HL-60 (cell line): ENCODE data around the gene KSR1.

Source experiments
- SPI1 ChIP-seq: IDR thresholded peaks from 2 replicates; pipeline ENCODE4 v1.6.1; 2012; ENCODE audit warnings: low read depth, mild to moderate bottlenecking, borderline replicate concordance
- TF ChIP-seq, protein P1 (sequence below): IDR thresholded peaks from one replicate; pipeline ENCODE4 v1.5.1; 2011; ENCODE audit warnings: low read length, control low read depth, inconsistent platforms; ENCODE audit not compliant: insufficient read depth

DNA sequence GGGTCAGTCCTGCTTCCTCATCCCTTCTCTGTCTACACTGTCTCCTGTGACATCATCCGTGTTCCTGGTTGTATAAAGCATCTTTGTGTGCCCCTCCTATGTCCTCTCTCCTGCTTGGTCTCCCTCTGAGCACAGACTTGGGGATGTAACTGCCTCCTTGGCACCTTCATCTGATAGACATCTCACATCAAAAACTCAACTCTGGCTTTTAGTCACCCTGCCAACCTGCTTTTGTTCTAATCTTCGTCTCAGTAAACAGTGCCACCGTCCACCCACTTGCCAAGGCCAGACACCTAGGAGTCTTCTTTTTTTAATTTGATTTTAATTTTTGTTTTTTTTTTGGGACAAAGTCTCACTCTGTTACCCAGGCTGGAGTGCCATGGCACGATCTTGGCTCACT lies 16.9 kb upstream of the KSR1 start:
- TF ChIP-seq, protein P1, sequence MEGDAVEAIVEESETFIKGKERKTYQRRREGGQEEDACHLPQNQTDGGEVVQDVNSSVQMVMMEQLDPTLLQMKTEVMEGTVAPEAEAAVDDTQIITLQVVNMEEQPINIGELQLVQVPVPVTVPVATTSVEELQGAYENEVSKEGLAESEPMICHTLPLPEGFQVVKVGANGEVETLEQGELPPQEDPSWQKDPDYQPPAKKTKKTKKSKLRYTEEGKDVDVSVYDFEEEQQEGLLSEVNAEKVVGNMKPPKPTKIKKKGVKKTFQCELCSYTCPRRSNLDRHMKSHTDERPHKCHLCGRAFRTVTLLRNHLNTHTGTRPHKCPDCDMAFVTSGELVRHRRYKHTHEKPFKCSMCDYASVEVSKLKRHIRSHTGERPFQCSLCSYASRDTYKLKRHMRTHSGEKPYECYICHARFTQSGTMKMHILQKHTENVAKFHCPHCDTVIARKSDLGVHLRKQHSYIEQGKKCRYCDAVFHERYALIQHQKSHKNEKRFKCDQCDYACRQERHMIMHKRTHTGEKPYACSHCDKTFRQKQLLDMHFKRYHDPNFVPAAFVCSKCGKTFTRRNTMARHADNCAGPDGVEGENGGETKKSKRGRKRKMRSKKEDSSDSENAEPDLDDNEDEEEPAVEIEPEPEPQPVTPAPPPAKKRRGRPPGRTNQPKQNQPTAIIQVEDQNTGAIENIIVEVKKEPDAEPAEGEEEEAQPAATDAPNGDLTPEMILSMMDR = no peak
- TF ChIP-seq SPI1 = no peak
